Hippocampal formation (tissue), 2 donors: ENCODE measurements around the gene WDR73.
"Not testable (repeated sequence)": the region's sequence is repeated elsewhere in the genome, so short reads cannot be mapped to it uniquely, and the experiment has no call there.

Source experiments
- DNase-seq, 2 donors: peaks; one replicate each; lab custom pipeline; 2025; lab: John Stamatoyannopoulos, UW

The WDR73 gene

DNA sequence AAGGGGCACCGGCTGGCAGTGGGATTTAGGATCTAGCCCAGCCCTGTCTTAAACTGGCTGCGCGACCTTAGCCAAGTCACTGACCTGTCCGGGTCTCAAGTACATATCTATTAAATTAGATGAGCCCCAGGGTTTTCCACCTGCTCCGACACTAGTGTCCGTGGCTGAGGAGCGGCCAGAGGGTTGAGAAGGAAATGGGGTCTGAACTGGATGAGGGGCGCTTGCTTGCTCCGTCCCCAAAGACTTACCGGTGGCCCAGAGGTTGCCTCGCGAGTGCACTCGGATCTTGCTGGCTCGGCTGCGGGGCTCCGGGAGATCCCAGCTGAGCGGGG, 3.6 kb upstream of the WDR73 start:
- no peak for DNase-seq

DNA sequence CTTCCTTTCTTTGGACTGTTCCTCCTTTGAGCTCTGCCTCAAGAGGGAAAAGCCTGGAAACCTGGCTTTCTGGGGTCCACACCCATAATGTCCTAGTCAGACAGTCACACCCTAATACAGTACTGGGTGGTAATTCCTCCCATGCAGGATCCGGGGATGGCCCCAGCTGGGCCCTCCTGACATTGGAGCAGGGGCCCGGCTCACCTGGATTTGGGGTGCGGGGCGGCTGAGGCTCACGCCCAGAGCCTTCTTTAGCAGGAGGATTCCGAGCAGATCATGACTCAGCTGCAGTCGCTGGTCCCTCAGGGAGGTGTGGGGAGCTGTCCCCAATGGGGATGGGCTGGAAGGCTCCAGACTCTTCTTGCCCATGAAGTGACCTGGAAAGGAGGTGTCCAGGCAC, 2.9 kb upstream of the WDR73 start:
- no peak for DNase-seq

DNA sequence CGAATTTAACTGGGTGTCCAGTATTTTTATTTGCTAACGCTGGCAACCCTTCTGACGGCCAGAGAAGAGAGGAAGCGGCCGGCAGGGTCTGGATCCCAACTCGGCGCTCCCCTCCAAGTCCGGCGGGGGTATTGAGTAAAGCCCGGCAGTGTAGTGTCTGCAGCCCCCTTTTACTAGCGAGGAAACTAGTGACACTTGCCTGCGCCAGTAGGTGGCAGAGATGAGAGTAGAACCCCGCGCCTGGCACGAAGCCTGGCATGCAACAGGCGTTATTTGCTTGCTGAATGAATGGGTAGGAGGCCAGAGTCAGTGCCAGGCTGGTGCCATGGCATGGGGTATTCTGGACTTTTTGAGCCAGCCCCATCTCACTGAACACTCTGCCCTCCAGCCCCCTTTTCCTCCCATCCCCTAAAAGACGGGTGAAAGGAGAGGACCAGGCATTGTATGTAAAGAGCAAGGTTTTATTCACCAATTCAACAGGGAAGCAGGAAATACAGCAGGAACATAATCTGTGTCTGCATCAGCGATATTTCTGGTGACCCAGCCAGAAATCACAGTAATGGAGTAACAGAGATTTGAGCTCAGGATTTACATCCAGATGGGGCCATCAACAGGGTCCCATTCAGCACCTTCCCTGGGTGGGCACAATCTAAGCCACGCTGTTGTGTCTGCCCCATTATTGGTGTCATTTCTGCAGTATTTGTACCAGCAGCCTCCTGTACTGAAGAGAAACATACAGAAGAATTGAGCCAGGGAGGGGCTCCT, 788 bp upstream of the WDR73 start:
- DNase-seq, result peak; percentile 83 to 88

DNA sequence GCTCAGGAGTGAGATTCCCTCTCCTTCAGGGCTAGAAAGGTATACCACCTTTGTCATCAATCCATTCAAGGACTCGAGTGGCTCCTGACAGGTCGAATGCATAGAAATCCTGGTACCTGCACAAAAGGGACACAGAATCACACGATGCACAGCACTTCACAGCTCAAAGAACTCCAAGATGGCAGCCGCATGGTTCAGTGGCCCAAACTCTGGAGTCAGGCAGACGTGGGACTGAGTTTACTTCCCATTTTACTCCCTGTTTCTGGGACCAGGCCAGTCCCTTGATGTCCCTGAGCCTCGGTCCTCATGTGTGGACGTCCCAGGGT, 536 bp downstream of the WDR73 start:
- no peak for DNase-seq

DNA sequence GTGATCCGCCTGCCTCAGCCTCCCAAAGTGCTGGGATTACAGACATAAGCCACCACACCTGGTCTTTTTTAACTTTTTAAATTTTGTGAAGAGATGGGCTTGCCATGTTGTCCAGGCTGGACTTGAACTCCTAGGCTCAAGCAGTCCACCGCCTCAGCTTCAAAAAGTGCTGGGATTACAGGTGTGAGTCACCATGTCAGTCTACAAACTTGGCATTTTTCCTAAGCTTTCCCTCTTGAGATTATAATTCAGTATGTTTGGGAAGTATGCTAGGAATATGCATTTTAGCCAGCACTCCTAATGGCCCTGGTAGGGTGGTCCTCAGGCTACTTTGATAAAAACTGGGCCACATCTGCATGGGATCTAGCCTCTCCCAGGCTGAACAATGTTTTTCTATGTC, 4.4 kb downstream of the WDR73 start:
- no peak for DNase-seq

DNA sequence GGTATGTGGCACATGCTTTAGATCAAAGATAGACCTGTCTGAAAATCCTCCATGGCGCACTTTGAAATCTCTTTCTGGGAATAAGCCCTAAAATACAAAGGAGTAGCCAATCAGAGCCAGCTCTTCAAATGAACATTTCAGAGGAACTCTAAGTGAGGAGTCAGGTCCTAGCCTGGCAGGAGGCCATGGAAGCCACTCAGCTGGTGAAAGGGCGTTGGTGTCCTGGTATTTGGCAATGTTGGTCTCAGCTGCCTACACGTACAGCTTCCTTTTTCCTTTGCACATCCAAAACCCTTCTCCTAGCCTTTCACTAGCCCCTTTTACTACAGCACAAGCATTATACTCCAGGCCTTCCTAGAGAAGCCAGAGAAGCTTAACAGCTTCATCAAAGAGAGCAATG, 5.5 kb downstream of the WDR73 start:
- DNase-seq, result no peak

DNA sequence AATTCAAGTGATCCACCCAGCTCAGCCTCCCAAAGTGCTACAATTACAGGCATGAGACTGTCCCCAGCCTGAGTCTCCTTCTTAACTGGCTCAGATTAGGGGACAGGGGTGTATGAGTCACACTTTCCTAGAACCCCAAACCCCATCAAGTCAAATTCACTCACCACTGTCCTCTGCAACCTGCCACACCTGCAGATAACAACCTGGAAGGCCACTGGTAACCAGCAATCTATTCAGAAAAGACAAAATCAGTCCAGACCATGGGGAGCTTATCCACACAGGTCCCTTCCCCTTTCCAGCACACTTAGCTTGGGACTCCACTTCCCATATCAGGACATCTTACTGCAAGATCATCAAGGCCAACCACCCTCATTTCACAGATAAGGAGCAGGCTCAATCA, 6.4 kb downstream of the WDR73 start:
- no peak for DNase-seq

DNA sequence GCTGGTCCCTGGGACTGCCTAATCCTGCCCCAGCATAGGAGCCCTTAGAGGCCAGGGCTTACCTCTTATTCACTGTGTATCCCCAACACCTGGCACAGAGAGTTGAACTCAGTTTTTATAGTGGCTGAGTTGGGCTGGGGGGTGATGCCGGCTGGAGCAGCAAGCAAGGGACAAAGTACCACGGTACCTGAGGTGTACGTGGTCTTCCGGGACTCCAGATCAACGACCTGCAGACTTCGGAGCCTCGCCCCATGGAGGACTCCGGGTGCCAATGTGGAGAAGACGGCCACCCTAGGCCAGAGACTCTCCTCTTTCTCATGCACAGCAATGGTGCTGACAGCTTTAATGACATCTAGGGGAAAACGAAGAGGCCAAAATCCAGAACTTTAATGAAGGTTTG, 8.1 kb downstream of the WDR73 start:
- DNase-seq, result no peak

DNA sequence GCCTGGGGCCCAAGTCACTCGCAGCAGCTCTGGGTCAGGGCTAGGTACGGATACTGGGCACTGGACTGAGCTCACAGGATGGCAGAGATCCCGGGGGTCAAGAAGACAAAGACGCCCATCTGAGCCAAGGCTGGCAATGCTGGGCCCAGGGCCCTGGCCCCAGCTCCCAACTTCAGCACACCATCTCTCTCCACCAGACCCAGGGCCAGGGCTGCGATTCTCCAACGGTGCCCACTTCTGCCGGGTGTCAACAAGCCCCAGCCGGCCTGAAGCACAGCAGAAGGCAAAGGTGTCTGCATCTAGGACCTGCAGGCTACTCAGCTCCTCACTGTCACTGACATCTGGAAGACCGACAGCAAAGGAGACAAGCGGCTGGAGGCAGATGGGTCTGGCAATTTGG, 8.6 kb downstream of the WDR73 start:
- no peak for DNase-seq

DNA sequence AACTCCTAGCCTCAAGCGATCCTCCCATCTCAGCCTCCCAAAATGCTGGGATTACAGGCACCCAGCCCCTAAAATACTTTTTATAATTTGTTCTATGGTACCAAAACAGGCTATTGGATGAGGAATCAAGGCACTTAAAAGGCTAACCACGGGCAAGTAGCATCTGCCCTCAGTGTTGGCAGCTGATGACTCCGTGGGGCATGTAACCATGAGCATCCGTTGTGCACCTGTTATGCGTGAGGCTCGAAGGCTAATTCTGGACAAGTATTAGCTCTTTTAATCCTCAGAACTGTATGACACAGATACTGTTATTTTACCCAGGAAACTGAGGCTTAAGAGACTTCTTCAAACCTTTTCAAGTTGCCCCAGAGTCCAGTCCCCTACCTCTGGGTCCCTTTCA, 10.2 kb downstream of the WDR73 start:
- DNase-seq, result no peak

DNA sequence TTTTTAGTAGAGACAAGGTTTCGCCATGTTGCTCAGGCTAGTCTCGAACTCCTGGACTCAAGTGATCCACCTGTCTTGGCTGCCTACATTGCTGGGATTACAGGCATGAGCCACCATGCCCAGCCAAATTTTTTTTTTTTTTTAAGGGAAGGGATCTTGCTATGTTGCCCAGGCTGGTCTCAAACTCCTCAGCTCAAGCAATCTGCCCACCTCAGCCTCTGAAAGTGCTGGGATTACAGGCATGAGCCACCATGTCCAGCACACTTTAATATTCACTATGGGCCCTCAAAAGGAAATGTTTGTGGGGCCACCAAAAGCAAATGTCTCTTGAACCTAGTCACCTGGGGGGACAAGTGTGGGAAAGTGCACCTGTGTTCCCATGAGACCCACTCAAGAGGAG, 11.4 kb downstream of the WDR73 start:
- DNase-seq, result not testable (repeated sequence)

DNA sequence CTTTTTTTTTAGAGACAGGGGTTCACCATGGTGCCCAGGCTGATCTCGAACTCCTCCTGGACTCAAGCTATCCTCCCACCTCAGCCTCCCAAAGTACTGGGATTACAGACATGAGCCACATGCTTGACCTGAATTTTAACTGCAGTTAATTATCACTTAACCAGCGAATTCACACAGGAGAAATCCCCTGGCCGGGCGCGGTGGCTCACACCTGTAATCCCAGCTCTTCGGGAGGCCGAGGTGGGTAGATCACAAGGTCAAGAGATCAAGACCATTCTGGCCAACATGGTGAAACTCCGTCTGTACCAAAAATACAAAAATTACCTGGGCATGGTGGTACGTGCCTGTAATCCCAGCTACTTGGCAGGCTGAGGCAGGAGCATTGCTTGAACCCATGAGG, 12.2 kb downstream of the WDR73 start:
- not testable (repeated sequence) for DNase-seq

DNA sequence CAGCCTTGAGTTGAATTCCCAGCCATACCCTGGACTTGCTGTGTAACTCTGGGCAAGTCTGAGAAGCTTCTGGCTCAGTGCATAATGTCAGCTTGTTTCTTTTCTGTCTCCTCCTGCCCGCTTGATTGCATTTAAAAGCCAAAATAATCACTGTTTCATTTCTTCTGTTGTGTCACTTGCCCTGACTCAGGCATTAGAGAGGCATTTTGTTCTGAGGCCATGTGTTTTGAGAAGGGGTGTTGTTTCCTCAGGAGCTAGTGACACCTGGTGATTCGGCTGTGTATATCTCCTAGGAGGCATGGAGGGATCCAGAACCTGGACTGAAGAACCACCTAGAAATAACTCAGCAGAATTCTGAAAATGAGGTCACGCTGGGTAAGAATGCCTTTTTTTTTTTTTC, 16.0 kb downstream of the WDR73 start:
- peak in 1 of 2 donors; percentile 62 for DNase-seq

DNA sequence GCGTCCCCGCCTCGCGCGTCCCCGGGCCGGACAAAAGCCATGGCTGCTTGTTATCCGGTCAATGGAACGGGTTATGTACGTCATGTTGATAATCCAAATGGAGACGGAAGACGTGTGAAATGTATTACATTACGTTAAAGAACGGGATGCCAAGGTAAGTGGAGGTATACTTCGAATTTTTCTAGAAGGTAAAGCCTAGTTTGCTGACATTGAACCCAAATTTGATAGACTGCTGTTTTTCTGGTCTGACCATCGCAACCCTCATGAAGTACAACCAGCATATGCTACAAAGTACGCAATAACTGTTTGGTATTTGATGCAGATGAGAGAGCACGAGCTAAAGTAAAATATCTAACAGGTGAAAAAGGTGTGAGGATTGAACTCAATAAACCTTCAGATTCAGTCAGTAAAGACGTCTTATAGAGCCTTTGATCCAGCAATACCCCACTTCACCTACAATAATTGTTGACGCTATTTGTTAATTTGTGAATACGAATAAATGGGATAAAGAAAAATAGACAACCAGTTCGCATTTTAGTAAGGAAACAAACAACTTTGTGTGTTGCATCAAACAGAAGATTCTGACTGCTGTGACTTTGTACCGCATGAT, 19.8 kb downstream of the WDR73 start:
- DNase-seq, result no peak

DNA sequence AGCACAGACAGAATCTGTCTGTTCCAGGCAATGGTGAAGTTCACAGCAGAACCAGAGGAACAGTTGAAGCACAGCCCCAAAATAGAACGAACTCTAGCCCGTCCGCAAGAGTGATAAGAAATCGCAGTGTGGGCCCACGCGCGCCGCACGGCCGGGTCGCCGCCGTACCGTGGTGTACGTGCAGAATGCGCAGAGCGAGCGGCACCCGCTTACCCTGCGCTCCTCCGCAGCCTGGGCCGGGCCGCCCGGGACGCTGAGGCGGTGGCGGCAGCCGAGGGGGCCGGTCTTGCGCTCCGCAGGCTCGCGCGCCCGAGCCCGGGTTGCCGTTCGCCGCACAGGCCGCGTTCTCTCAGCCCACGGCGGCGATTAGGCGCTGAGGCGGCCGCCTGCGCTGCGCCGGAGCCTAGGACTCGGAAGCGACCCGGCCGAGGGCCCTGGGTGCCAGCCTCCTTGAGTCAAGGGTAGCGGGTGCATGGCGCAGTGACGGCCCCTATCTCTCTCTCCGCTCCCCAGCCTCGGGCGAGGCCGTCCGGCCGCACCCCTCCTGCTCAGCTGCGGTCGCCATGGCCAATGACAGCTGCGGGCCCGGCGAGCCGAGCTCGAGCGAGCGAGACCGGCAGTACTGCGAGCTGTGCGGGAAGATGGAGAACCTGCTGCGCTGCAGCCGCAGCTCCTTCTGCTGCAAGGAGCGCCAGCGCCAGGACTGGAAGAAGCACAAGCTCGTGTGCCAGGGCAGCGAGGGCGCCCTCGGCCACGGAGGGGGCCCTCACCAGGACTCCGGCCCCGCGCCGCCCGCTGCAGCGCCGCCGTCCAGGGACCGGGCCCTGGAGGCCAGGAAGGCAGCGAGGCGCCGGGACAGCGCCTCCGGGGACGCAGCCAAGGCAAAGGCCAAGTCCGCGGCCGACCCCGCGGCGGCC, 20.5 kb downstream of the WDR73 start:
- peak; percentile 45 to 77 for DNase-seq

DNA sequence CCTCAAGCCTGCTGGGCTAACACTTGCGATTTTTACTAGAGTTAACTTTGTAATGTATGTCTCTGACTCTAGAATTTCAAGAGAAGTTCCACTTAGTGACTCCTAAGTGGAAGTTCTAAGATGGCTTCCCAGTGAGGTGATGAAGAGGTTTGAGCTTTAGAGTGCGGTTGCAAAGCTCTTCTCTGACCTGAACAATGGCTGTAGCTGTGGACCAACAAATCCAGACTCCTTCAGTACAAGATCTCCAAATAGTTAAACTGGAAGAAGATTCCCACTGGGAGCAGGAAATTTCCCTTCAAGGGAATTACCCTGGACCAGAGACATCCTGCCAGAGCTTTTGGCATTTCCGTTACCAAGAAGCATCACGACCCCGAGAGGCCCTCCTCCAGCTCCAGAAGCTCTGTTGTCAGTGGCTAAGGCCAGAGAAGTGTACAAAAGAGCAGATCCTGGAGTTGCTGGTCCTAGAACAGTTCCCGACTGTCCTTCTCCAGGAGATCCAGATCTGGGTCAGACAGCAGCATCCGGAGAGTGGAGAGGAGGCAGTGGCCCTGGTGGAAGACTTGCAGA, 22.3 kb downstream of the WDR73 start:
- no peak for DNase-seq

DNA sequence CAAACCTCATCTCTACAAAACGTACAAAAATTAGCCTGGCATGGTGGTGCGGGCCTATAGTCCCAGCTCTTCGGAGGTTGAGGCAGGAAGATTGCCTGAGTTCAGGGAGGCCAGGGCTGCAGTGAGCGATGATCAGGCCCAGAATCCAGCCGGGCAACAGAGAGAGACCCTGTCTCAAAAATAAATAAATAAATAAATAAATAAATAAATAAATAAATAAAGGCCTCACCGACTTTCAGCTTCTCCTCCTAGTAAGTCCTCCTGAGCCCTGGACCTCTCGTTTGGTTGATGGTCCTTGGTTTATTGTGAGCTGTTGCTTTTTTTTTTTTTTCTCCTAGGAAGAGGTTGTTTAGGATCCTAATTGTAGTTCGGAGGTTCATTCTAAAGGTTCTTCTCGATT, 25.1 kb downstream of the WDR73 start:
- DNase-seq, result no peak

DNA sequence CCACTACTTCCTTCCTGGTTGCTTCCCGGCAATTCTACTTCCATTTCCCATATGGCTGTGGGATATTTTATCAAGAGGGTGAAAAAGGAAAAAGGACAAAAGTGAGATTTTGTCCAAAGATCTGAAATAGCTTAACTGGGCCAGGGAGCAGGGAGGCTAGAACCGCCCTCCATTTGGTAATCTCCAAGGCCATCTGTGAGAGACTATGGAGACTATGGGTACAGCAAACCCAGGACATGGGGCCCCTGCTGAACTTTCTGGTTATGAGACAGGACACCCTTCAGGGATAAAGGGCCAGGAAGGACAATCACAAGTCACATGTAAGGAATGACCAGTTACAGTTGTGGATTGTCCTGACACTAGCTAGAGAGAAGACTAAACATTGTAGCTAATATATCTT, 29.0 kb downstream of the WDR73 start:
- no peak for DNase-seq

DNA sequence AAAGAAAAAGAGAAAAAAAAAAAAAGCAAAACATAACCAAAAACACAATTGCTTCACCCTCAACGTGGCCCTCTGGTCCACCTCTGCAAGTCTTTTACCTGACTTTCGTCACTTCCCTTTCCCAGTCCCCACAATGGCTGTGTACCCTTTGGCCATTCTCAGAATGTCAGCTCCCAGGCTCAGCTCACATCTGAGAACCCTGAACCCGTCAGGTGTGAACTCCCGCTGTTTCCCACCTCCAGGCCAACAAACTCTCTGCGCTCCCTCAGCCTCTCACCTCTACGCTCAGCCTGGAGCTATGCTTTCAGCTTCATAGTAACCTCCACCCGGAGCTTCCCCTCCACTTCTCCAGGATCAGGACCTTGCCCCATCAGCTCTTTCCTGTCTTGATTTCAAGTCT, 29.7 kb downstream of the WDR73 start:
- no peak for DNase-seq

DNA sequence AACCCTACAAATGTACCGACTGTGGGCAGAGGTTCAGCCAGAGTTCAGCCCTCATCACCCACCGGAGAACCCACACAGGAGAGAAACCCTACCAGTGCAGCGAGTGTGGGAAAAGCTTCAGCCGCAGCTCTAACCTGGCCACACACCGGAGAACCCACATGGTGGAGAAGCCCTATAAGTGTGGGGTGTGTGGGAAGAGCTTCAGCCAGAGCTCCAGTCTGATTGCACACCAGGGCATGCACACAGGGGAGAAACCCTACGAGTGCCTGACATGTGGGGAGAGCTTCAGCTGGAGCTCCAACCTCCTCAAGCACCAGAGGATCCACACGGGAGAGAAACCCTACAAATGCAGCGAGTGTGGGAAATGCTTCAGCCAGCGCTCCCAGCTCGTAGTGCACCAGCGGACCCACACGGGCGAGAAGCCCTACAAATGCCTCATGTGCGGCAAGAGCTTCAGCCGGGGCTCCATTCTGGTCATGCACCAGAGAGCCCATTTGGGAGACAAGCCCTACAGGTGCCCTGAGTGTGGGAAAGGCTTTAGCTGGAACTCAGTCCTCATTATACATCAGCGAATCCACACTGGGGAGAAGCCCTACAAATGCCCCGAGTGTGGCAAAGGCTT, 32.6 kb downstream of the WDR73 start:
- DNase-seq, result no peak

DNA sequence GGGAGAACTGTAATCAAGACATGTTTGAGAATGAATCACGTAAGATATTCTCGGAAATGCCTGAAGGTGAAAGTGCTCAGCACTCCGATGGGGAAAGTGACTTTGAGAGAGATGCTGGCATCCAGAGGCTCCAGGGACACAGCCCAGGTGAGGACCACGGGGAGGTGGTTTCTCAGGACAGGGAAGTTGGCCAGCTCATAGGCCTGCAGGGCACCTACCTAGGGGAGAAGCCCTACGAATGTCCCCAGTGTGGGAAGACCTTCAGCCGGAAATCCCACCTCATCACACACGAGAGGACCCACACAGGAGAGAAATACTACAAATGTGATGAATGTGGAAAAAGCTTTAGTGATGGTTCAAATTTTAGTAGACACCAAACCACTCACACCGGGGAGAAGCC, 33.5 kb downstream of the WDR73 start:
- DNase-seq, result no peak

DNA sequence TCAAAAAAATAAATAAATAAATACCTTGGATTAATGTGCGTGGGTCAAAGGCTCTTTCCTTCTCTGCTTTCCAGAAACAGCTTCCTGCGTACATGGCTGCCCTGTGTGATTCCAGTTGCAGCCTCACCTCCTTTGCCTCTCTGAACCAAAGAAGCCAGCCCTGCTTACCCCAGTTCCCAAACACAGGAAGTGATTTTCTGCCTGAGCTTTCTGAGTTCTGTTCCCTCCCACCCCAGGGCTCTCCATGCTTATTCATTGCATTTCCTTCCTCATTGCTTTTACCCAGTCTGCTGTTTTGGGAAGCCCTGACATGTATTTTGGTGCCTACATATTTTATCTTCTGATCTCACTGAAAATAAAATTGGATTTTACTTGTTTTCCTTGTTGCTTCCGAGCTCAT, 37.8 kb downstream of the WDR73 start:
- DNase-seq, result no peak
